T-helper 22 cell (primary cell): Measurements from ENCODE around the gene ATP13A4.

Experiments used
- DNase-seq: peaks from one replicate; pipeline ENCODE4 v3.0.0-alpha.2; 2020; ENCODE audit warnings: low read depth

Gene ATP13A4

DNA sequence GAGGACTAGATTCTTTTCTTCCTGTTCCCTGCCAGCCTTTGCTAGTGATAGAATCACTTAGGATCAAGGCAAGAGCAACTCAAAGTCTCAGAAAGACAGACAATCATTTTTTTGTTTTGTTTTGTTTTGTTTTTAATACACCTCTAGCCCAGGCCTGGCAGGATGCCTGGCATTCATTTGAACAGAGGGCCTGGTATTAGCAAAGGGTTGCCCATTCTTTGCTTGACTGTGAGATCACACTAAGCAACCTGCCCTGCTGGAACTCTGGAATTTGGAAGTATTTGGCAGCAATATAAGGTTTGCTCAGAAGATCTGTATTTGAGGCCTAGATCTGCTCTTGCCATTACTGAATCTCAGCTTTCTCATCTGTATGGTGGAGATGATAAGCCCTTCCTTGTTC lies 154.4 kb downstream of the ATP13A4 start:
- DNase-seq = no peak

DNA sequence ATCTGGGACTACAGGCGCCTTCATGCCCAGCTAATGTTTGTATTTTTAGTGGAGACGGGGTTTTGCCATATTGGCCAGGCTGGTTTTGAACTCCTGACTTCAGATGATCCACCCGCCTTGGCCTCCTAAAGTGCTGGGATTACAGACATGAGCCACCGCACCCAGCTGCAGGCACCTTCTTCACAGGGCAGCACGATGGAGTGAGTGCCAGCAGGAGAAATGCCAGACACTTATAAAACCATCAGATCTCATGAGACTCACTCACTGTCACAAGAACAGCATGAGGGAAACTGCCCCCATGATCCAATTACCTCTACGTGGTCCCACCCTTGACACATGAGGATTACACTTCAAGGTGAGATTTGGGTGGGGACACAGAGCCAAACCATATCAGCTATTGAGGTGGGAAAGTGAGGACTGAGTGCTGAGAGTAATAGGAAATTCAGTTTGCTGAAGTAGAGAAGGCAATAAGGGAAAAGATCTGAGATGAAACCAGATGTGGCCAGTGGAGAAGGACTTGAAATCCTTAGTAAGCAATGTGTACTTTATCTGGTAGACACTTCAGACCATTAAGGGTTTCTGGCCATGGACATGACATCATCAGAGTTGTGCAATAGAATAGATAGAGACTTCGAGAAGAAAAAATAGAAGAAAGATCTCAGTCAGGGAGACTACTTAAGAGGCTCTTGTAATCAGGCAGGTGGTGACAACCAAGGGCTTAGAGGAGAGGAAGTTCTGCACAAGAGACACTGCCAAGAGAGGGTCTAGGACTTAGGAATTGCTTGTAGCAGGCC lies 158.0 kb downstream of the ATP13A4 start:
- DNase-seq = no peak

DNA sequence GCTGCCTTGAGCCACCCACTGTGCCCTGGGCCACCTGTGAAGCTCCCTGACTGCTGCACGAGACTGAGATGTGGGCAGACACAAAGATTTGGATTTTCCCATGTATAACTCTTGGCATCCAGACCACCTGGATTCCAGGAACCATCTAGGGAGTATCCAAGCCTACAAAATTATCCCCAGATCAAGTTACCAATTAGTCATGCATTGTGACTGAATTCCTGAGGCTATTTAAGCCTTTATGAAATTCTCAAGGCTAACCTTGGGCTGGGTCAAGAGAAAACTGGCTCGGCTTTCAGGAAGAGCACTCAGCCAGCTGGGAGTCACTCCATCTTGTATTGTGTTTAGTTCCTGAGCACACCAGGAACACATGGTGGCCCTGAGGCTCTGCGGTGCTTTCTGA lies 162.8 kb downstream of the ATP13A4 start:
- no peak for DNase-seq

DNA sequence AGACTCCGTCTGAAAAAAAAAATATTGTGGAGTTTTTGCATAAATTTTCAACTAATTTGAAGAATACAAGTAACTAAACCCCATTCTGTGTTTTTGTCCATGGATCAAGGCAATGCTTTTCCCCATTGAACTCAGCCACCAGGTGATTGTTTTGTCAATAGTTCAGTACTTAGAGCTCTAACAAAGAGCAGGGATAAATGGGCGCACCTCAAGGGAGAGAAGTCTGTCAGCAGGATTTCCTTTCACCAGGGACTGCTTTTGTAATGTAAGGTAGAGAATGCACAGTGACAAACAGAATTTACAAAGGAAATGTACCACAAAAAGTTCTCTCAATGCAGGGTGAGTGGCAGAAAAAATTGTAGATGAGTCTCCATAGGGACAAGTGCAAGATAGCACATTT lies 165.4 kb downstream of the ATP13A4 start:
- no peak for DNase-seq

DNA sequence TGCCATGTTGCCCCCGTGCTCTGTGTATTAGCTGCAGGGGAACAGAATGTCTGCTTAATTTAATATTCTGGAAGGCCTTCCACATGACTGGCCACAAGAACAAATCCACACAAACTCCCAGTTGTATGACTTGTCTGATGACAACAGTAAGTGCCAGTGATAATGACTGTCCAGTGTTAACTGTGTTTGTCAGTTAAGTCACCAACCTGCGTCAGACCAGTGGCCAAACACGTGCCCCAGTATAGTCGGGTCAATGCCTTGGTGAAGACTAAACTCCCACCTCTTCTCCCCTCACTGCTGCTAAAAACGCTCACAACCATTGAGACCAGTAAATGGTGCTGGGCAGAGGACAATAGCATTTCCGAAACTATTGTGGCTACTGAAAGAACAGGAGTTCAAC lies 166.3 kb downstream of the ATP13A4 start:
- no peak for DNase-seq

DNA sequence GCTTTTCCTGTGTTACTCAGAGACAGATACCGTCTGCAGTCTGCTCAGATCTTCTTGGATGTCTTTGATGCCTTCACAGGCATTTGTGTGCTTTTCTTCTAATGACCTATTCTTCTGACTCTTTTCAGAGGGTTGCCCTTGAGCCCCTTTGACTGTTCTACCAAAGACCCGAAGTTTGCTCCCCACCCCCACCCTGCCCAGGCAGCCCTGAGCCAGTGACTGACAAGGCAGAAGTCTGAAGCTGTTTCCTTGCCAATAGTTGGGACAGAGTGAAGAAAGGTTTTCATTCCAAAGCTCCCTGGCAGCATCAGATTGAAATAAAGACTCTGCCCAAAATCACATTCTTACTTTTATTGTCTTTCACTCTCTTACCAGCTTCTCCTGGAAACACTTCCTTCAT lies 167.1 kb downstream of the ATP13A4 start:
- no peak for DNase-seq

DNA sequence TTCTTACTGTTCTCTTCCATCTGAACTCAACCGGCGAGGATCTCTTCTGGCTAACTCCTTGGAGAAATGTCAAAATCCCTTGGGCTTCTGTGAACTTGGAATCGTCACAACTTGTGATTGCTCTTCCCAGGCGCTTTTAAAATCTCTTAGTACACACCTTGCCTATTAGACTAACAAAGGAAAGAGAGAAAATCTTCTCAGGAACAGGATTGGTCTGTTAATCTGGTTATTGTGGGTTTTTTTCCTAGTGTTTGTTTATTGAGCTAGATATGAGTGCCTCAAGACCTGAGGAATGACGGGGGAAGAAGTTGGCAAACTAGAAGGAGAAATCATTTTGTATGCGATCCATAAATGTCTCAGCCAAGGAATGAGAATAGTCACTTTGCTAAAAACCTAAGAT lies 176.0 kb downstream of the ATP13A4 start, which contains the start of gene ATP13A5:
ATP13A5 (minus strand) TSS at position 48 of the 400 bp plus-strand sequence; CDS start at position 20, 28 bp downstream.
- DNase-seq = no peak

DNA sequence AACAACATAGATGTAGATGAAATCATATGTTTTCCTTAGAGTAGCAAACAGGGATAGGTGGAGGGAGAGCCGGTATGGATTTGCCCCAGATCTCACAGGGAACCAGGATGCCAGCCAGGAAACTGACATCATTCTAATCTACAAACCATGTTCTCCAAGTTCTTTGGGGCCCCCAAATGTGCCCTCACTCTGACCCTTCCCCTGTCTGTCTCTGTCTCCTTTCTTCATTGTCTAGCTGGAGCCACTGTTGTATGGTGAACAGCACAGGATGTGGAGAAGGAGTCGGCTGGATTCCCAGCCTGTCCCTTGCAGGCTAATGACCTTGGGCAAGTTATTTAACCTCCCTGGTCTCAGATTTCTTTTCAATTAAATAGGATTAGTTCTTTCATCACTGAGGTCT lies 177.1 kb downstream of the ATP13A4 start:
- DNase-seq = no peak

DNA sequence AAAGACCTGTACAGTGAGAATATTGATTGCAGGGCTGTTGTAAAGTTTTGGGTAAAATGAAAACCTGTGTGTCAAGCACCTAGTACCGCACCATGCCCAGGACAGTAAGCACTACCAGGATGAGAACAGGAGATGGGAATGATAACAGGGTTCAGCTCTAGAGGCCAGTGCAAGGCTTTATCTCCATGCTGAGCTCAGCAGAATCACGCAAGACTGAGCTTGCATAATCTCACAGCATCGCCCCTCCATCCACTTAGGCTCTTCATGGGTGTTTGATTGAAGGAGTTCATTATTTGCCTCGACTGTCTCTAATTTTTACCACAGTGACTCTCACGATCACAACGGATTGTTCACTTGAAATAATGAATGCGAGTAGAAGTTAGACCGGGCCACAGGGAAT lies 179.1 kb downstream of the ATP13A4 start:
- DNase-seq = no peak

DNA sequence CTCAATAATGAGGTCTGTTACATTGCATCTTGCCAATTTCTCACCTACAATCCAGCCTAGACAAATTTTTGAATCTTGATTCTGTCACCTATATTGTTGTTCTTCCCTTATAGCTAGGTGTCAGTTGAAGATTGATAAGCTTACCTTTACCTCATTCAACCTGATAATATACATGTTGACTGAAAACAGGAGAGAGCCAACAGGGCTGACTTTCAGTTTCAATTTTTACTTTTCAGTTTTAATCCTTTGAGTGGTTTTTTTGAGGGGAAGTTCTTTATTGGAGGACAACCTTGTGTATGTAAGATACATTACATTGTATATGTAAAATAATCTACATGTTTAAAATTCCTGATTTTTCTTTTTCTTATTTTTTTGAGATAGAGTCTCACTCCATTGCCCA lies 181.9 kb downstream of the ATP13A4 start:
- no peak for DNase-seq

DNA sequence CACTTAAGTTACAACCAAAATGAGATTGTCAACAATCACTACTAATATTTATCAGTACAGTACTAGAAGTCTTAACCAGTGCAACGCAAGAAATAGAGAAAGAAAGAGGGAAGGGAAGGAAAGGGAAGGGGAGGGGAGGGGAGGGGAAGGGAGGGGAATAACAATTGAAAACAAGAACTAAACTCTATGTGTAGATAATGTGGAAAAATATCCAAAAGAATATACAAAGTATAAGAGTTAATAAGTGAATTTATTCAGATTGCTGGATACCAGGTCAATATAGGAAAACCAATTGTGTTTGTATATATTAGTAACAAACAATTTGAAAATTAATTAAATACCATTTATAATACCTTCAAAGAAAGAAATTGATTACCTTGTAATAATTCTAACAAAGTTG lies 186.8 kb downstream of the ATP13A4 start:
- DNase-seq = no peak

DNA sequence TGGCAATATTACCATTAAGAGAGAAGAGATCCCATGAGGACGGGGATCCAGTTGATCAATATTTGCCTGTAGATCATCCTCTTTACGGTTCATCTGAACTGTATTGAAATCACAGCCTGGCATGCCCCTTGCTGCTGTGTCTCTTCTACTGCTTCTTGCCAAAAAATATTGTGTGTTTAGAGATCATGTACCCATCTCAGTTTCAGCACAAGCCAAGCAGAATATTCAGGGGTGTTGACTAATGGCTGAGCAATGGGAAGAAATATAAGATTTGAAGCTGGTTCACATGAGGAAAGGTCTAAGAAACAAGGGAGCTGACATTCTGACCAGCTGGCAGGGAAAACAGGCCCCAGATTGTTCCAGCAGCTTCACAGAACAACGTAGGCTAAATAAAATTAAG lies 197.4 kb downstream of the ATP13A4 start:
- no peak for DNase-seq

DNA sequence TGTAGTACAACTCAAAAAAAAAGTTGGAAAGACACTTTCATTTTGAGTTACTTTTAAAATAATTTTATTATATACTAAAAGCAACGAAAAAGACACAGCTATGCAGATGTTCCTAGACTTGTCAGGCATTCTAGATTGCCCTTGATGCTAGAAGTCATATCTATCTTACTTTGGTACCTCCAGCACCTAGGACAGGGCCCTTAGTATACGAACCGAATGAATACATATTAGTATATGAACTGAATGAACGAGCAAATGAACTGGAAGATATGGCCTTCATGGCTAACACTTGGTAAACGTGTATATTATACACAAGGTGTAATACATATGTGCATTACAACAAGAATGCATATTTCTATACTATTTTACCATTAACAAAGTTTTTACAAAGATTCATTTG lies 200.3 kb downstream of the ATP13A4 start:
- DNase-seq = no peak
